Subcutaneous abdominal adipose tissue (tissue), 5 donors: ENCODE results near the gene FBXO44.

Source experiments
- H3K27ac ChIP-seq: one replicate; pipeline ENCODE4 v1.7.0; 2013; ENCODE audit warnings: low read depth, mild to moderate bottlenecking, inconsistent platforms, low read length, moderate library complexity
- H3K27me3 ChIP-seq, 5 donors: one replicate each; pipeline ENCODE4 v1.7.0; 2013; ENCODE audit warnings: low read length in 5 of 5, inconsistent platforms in 1 of 5; ENCODE audit not compliant: control insufficient read depth in 5 of 5, insufficient read depth in 4 of 5
- H3K36me3 ChIP-seq, 5 donors: one replicate each; pipeline ENCODE4 v1.7.0; 2013; ENCODE audit warnings: low read length in 5 of 5; ENCODE audit not compliant: control insufficient read depth in 5 of 5, insufficient read depth in 5 of 5
- H3K4me1 ChIP-seq, 5 donors: one replicate each; pipeline ENCODE4 v1.7.0; 2013; ENCODE audit warnings: low read length in 5 of 5, mild to moderate bottlenecking in 3 of 5, moderate library complexity in 1 of 5; ENCODE audit not compliant: control insufficient read depth in 5 of 5, insufficient read depth in 5 of 5
- H3K4me3 ChIP-seq, 5 donors: one replicate each; pipeline ENCODE4 v1.7.0; 2013; ENCODE audit warnings: low read length in 5 of 5, low read depth in 1 of 5
- H3K9ac ChIP-seq, 5 donors: one replicate each; pipeline ENCODE4 v1.7.0; 2013; ENCODE audit warnings: low read length in 5 of 5, mild to moderate bottlenecking in 4 of 5, moderate library complexity in 3 of 5
- H3K9me3 ChIP-seq, 5 donors: one replicate each; pipeline ENCODE4 v1.7.0; 2013; ENCODE audit warnings: low read length in 5 of 5; ENCODE audit not compliant: control insufficient read depth in 5 of 5
- donor health status: healthy.
- donor health status: healthy.
- donor health status: healthy.
- donor health status: healthy.
- donor health status: healthy.

The FBXO44 gene

DNA sequence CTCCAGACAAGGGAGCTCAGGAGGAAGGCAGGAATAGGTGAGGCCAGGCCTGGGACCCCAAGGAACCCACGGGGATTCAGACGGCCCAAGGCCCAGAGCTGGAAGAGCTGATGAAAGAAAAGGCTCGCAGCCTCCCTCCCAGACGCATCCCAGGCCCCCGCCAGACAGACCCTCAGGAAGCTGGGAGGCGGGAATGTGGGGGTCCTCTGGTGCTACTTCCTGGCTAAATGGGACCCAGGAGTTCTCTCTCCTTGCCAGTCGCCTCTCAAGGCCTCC lies 878 bp upstream of the FBXO44 start:
- Histone ChIP-seq H3K4me1 (peaks cover 0 to 28% (median 23%) of the 10 kb centered on the region in 5 donors), H3K36me3 (peaks cover 0 to 2% (median 0%) of the 10 kb centered on the region in 5 donors), H3K9ac (no peak overlapping the region), H3K27me3 (peaks cover 9 to 18% (median 13%) of the 10 kb centered on the region in 5 donors), H3K9me3 (no peaks in the 10 kb centered on the region), H3K27ac (no peak overlapping the region), H3K4me3 (peak overlapping the region in 3 of 5 donors; percentile 52 to 69 (median 60))

DNA sequence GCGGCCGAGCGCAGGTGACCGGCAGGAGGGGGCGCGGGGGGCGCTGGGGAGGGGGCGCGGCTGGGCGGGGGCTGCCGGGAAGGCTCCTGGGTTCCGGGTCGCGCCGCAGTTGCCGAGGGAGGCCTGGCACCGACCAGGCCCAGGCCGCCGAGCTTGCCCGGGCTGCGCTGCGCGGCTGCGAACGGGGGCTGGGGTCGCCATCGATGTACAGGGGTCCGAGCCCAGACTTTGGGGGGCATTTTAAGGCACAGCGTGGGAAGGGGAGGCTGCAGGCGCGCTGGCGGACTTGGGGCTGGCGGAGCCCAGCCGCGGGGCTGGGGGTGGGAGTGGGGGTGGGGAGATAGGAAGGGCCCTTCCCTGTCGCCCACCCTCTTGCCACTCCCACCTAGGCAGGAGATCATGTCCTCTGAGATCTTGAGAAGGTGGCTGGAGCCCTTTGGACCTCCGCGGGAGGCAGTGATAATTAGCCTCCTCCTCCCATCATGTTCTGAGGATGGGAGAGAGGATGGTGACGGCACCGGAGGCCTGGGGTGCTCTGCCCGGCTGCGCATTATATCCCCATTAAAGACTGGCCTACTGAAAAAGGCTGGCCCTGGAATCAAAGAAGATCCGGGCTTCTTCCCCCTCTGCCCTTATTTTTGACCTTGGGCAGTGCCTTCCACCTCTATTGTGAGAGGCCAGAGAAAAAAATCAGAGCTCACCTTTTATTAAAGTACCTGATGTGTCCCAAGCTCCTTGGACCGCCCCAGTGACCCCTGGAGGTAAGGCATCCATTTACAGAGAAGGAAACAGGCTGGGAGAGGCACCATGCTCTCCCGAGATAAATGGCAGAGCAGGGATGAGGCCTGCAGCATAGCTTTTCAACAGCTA lies 497 bp downstream of the FBXO44 start:
- Histone ChIP-seq H3K27me3 (peaks cover under 1 to 10% (median 3%) of the 10 kb centered on the region in 5 donors), H3K27ac (no peak overlapping the region), H3K9ac (peak overlapping the region in 3 of 5 donors; percentile 39 to 46 (median 45)), H3K4me3 (peak overlapping the region; percentile 53 to 64 (median 56)), H3K4me1 (peaks cover 0 to 24% (median 20%) of the 10 kb centered on the region in 5 donors), H3K9me3 (no peaks in the 10 kb centered on the region), H3K36me3 (peaks cover 0 to 10% (median 0%) of the 10 kb centered on the region in 5 donors)

DNA sequence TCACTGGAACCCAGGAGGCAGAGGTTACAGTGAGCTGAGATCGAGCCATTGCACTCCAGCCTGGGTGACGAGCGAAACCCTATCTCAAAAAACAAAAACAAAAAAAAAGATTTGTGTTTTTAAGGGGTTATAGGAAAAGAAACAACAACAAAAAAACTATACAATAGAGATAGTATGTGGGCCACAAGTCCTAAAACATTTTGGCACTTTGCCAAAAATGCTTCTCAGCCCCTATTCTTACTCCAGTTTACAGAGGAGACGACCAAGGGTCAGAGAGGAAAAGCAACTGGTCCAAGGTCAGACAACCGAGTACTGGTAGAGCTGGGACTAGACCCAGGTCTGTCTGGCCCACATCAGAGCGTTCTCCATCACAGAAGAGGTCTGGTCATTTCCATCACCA lies 3.0 kb downstream of the FBXO44 start:
- Histone ChIP-seq H3K27ac (no peak overlapping the region), H3K4me3 (no peak overlapping the region), H3K36me3 (peaks cover 0 to 18% (median 2%) of the 10 kb centered on the region in 5 donors), H3K9me3 (no peaks in the 10 kb centered on the region), H3K9ac (no peak overlapping the region), H3K27me3 (no peaks in the 10 kb centered on the region), H3K4me1 (peaks cover 0 to 17% (median 13%) of the 10 kb centered on the region in 5 donors)

DNA sequence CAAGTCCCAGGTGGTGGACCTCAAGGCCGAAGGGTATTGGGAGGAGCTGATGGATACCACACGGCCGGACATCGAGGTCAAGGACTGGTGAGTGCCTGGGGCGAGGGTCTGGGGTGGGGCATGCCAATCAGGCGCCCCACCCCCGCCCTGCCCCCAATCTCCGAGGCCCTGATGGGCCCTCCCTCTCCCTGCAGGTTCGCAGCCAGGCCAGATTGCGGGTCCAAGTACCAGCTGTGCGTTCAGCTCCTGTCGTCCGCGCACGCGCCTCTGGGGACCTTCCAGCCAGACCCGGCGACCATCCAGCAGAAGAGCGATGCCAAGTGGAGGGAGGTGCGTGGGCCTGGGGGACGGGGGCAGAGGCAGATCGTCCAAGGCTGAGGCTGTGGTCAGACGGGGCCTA lies 3.9 kb downstream of the FBXO44 start:
- H3K27me3 ChIP-seq: no peaks in the 10 kb centered on the region
- no peak overlapping the region for H3K27ac ChIP-seq
- no peak overlapping the region for H3K4me3 ChIP-seq
- H3K4me1 ChIP-seq: peaks cover 0 to 17% (median 13%) of the 10 kb centered on the region in 5 donors
- H3K9ac ChIP-seq: no peak overlapping the region
- peaks cover 0 to 18% (median 2%) of the 10 kb centered on the region in 5 donors for H3K36me3 ChIP-seq
- H3K9me3 ChIP-seq: no peaks in the 10 kb centered on the region

DNA sequence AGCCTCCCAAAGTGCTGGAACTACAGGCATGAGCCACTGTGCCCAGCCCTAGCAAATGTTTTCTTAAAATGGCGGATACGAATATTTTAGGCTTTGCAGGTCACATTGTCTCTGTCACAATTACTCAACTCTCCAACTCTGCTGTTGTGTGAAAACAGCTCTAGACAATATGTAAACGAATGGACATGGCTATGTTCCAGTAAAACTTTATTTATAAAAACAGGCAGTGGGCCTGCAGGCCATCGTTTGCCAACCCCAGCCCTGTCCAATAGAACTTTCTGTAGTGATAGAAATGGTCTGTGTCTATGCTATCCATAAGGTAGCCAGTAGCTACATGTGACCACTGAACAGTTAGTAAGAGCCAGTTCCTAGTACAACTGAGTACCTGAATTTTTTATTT lies 5.1 kb downstream of the FBXO44 start:
- Histone ChIP-seq H3K4me3 (no peak overlapping the region), H3K36me3 (peaks cover 0 to 18% (median 2%) of the 10 kb centered on the region in 5 donors), H3K4me1 (peaks cover 0 to 17% (median 11%) of the 10 kb centered on the region in 5 donors), H3K9ac (no peak overlapping the region), H3K27me3 (no peaks in the 10 kb centered on the region), H3K27ac (no peak overlapping the region), H3K9me3 (no peaks in the 10 kb centered on the region)

DNA sequence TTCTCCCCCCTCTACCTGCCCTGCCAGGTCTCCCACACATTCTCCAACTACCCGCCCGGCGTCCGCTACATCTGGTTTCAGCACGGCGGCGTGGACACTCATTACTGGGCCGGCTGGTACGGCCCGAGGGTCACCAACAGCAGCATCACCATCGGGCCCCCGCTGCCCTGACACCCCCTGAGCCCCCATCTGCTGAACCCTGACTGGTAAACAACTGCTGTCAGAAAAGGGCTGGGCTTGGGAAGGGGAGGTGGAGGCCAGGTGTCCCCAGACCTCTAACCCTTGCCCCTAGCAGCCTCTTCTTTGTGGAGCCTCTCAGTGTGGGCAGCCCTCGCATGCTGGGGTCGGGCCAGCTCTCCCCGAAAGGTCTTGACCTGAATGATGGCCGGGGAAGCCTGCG lies 6.4 kb downstream of the FBXO44 start:
- Histone ChIP-seq H3K36me3 (peaks cover 0 to 18% (median 2%) of the 10 kb centered on the region in 5 donors), H3K27me3 (no peaks in the 10 kb centered on the region), H3K9ac (no peak overlapping the region), H3K9me3 (no peaks in the 10 kb centered on the region), H3K4me1 (peaks cover 0 to 9% (median 8%) of the 10 kb centered on the region in 5 donors), H3K4me3 (no peak overlapping the region), H3K27ac (no peak overlapping the region)

DNA sequence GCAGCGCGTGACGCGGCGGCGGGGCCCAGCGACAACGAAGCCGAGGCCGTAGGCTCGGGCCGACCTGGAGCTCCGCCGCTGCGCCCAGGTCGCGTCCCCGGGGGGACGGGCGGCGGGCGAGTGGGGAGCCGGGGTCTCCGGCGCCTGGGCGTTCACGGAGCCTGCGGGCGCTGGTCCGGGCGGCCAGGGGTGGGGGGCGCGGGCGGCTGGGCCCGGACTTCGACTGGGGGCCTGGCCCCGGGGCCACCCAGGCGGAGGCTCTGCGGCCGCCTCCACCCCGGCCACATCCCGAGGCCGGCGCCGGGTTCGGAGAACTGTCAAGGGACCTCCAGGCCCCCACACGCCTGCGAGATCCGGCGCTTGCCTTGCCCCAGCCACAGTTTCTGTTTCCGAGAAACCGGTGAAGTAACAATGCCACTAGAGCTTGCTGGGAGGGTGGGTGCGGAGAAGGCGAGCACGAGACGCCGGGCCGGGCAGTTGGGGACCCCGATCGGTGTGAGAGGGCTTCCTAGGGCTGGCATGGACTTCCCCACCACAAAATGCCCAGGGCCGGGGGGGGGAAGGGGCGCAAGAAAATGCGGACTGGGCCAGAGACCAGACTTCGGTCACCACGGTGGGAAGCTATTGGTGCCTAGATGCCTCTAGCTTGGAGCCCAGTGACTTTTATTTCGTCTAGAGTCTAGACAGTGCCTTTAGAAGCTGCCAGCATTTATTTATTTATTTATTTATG lies 9.8 kb downstream of the FBXO44 start:
- H3K27ac ChIP-seq: peak overlapping the region; percentile 37
- peak overlapping the region in 4 of 5 donors; percentile 60 to 86 (median 78) for H3K9ac ChIP-seq
- peaks cover 0 to 19% (median 4%) of the 10 kb centered on the region in 5 donors for H3K36me3 ChIP-seq

DNA sequence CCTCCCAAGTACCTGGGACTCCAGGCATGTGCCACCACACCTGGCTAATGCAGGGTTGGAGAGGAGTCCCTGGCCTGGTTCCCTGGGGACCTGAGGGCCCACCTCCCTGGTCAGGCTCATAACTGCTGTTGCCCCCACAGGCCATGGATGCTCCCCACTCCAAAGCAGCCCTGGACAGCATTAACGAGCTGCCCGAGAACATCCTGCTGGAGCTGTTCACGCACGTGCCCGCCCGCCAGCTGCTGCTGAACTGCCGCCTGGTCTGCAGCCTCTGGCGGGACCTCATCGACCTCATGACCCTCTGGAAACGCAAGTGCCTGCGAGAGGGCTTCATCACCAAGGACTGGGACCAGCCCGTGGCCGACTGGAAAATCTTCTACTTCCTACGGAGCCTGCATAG lies 13.8 kb downstream of the FBXO44 start:
- Histone ChIP-seq H3K4me3 (no peak overlapping the region), H3K4me1 (peaks cover 0 to 24% (median 8%) of the 10 kb centered on the region in 5 donors), H3K9ac (no peak overlapping the region), H3K27me3 (no peaks in the 10 kb centered on the region), H3K9me3 (no peaks in the 10 kb centered on the region), H3K36me3 (peaks cover 0 to 33% (median 20%) of the 10 kb centered on the region in 5 donors), H3K27ac (no peak overlapping the region)

More for the DNA sequence above, 9.8 kb downstream of the FBXO44 start:
- Histone ChIP-seq H3K4me3 (peak overlapping the region; percentile 59 to 74 (median 67)), H3K27me3 (no peaks in the 10 kb centered on the region), H3K9me3 (no peaks in the 10 kb centered on the region), H3K4me1 (peaks cover 0 to 12% (median 8%) of the 10 kb centered on the region in 5 donors)

DNA sequence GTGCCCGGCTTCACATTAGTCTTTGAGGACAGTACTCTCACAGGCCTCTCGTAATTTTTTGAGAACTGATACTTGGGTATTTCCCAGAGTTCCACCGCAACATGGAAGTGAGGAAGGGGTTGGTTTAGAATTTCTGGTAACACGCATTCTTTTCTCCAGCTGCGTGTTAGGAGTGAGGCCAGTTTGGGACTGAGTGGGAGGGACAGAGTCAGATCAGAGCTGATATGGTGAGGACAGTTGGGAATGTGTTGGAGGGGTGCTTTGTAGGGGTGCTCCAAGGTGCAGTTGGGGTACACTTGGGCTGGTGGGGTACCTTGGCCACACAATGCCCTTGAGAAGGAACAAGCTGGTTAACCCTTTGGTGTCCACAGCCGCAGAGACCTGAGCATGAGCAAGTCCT lies 16.1 kb downstream of the FBXO44 start:
- no peak overlapping the region for H3K27ac ChIP-seq

DNA sequence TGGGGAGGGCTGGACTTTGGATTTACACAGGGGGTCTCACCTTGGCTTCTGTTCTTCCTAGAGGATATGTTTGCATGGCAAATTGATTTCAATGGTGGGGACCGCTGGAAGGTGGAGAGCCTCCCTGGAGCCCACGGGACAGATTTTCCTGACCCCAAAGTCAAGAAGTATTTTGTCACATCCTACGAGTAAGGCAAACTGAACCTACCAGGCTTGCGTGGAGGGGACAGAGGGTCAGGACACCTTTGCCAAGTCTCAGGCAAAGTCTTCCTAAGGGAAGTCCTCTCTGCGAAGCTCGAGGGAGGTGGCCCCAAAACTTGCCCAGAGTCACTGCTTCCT lies 16.5 kb downstream of the FBXO44 start:
- Histone ChIP-seq H3K36me3 (peaks cover 0 to 56% (median 41%) of the 10 kb centered on the region in 5 donors), H3K27ac (no peak overlapping the region)

More for the DNA sequence above, 16.1 kb downstream of the FBXO44 start:
- Histone ChIP-seq H3K4me1 (peaks cover 0 to 15% (median 0%) of the 10 kb centered on the region in 5 donors), H3K27me3 (no peaks in the 10 kb centered on the region), H3K4me3 (no peak overlapping the region), H3K9ac (no peak overlapping the region), H3K36me3 (peaks cover 0 to 53% (median 38%) of the 10 kb centered on the region in 5 donors), H3K9me3 (no peaks in the 10 kb centered on the region)

More for the DNA sequence above, 16.5 kb downstream of the FBXO44 start:
- Histone ChIP-seq H3K9ac (no peak overlapping the region), H3K4me1 (peaks cover 0 to 15% (median 0%) of the 10 kb centered on the region in 5 donors), H3K27me3 (no peaks in the 10 kb centered on the region), H3K9me3 (no peaks in the 10 kb centered on the region), H3K4me3 (no peak overlapping the region)
